ENCODE measurements around the gene SNCAIP.

The SNCAIP gene

GRCh38 chr5:122430319-122430586 is 118.2 kb downstream of the SNCAIP start:
- no peak for DNase-seq

- DNase-seq: no peak
Observed at GRCh38 chr5:122431298-122431697, 119.3 kb downstream of the SNCAIP start.

DNA sequence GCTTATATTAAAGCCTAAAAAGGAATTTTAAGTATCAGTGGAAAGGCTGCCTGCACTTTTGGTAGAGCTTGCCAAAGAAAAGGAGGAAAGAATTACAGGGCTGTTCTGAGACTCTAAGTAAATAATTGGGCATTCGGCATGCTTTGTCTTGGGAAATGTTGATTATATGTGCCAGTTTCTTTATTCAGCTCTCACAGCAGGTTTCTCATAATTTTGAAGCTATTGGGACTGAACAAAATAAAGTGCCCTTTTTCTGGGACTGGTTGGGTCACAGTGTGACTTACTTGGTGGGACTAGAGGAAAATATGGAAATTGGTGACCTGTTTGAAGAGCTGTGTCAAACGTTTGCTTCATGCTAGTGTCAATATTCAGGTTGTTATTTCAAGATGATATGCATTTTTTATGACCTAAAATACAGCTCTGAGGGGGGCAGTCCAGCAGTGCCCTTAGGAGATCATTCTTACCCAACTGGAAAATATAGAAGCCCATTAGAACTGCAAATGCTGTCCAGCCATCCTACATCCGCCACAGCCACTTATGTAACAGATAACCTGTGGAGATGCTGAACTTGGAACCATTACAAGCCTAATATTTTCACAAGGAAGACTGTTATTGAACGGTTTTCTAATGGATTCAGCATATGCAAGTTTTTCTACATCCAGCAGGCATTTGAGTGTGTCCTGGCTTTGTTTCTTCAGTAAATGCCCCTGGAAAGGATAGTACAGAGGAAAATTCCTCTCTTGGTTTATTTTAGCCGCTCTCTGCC is 122.4 kb downstream of the SNCAIP start:
- no peak for DNase-seq

- DNase-seq: no peak
Observed at GRCh38 chr5:122435234-122435633, 123.2 kb downstream of the SNCAIP start.

DNA sequence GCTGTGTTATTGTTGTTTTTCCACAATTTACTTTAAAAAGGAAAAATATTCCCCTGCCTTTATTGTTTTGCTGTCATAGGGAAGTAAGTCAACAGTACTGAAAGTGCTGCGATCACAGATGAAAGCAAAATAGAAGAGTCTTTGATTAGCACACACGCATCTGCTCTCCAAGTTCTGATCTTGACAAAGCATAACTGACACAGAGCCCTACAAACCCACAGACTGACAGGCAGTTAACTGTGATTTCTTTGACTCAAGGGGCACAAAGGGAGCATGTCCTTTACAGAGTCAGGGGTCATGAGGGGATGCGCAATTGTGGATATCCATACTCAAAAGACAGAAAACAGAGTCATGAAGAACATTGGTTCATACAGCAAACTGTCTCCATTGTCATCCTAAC is 123.7 kb downstream of the SNCAIP start:
- no peak for DNase-seq

DNA sequence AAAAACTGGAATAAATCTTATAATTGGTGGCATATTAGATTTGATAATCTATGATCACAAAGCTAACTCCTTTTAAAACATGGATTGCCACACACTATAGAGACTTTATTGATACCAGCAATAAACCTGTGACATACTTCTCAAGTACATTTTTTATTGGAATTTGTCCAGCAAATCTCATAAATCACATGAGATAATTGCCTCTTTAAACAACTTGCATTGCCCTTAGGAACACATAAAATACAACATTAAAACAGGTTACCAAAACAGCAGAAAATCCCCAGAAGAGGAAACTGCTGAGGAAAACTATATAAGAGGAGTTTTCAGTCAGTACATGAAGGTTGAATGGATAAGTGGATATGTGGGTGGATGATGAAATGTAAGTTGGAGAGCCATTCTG is 124.6 kb downstream of the SNCAIP start:
- DNase-seq: no peak

- no peak for DNase-seq
Observed at GRCh38 chr5:122439645-122440044, 127.6 kb downstream of the SNCAIP start.

GRCh38 chr5:122442938-122443337 is 130.9 kb downstream of the SNCAIP start:
- DNase-seq: no peak

- DNase-seq: no peak
Observed at GRCh38 chr5:122444411-122444810, 132.4 kb downstream of the SNCAIP start.

- no peak for DNase-seq
Observed at GRCh38 chr5:122445070-122445469, 133.0 kb downstream of the SNCAIP start.

DNA sequence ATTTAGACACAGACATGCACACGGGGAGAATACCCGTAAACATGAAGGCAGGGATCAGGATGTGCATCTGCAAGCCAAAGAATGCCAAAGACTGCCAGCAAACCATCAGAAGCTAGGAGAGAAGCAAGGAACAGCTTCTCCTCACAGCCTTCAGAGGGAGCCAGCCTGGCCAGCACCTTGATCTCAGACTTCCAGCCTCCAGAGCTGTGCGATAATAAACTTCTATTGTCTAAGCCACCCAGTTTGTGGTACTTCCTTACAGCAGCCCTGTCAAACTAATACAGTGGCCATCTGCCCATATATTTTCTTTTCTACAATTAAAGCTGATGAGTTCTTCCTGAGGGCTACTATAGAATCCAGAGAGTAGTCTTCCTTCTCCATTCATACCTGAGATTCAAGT is 135.0 kb downstream of the SNCAIP start:
- no peak for DNase-seq

DNA sequence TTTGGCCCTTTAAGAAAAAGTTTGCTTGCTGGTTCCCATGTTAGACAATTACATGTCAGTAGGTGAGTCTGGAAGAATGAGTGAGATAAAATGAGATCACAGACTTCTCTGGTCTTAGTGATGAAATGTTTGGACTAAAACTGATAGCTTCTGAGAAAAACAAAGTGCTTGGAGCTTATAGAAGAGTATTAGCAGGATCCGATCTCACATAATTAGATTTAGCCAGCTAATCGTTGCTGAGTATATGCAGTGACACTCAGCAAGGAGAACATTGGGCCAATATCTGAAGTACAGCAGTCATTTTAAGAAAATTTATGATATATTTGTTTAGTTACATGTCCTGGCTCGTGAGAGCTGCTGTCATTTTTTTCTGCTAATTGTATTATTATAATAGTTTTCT is 135.8 kb downstream of the SNCAIP start:
- no peak for DNase-seq

DNA sequence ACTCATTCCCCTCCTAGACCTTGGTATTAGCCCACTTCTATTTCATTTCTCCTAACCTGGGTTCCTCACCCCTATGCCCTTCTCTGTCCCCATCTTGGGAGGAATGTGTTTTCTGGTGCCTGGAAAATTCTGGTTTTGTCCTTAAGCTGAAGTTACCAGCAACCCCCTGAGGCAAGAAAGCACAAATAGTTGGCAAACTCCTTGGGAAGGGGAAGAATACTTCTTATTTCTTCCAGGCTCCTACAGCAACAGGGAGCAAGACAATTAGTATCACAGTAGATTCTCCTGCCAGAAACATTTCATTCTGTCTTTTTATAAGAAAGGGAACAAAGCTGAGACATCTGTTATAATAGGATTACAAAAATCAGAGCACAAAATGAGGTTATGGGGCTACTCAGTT is 142.5 kb downstream of the SNCAIP start:
- DNase-seq: no peak

DNA sequence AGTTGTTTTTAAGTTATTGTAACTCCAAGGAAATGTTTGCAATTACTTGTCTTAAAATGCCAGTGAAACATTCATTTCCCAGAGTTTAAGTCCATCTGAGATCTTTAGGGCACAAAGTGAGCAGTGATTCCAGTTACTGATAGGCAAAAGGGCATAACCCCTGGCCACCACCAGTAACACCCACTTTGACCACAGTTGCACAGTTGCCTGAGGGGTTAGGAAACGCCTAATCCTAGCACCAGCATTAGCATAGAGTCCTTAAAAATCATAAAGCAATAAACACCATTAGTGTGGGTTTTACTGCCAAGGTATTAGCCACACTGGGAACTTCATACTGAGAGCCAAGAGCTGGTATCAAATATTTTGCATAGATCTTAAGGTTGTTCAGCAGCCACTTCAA is 143.9 kb downstream of the SNCAIP start:
- DNase-seq: no peak

DNA sequence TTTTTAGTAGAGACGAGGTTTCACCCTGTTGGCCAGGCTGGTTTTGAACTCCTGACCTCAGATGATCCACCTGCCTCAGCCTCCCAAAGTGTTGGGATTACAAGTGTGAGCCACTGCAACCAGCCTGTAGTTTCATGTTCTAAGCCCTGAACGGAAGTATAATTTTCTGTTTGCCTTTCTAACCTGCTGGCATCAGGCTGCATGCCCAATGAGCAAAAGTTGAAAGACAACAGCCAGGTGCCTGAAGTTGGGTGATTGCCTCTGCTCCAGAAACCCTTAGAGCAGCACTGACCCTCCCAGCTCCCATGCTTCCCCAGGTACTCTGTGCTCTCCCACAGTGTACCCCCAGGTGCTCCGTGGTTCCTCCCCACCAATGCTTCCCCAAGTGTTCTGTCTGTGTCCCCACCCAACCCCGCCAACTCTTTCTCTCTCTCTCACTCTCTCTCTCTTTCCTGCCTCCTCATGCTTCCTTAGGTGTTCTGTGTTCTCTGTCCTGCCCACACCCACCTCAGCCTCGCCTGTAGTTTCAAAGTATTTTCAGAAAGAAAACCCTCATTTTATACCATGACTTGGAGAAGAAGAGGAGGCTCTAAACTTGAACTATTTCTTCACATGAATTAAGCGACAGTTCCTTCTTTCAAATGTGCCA is 145.3 kb downstream of the SNCAIP start:
- no peak for DNase-seq

- DNase-seq: peak; percentile 9
Observed at GRCh38 chr5:122458278-122458872, 146.3 kb downstream of the SNCAIP start.

GRCh38 chr5:122462486-122462885 is 150.4 kb downstream of the SNCAIP start:
- no peak for DNase-seq

DNA sequence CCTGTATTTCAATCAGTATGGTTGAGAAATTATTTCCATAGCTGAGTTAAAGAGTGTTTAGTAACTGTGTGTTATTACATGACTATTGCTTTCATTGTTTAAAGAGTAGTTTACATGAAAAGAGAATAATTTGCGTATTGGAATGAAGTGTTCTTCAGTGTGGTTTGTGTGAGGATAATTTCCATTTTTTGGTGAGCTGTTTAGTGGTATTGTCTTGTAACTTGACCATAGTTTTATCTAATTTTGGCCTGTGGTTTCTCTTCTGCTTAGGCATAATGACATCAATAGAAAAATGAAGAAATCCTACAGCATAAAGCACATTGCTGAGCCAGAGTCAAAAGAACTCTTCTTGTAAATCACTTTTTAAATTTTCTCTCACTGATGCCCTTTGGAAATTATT is 151.2 kb downstream of the SNCAIP start:
- peak; percentile 9 for DNase-seq

GRCh38 chr5:122464191-122464590 is 152.2 kb downstream of the SNCAIP start:
- DNase-seq: no peak

GRCh38 chr5:122465031-122465577 is 153.1 kb downstream of the SNCAIP start:
- DNase-seq: no peak

DNA sequence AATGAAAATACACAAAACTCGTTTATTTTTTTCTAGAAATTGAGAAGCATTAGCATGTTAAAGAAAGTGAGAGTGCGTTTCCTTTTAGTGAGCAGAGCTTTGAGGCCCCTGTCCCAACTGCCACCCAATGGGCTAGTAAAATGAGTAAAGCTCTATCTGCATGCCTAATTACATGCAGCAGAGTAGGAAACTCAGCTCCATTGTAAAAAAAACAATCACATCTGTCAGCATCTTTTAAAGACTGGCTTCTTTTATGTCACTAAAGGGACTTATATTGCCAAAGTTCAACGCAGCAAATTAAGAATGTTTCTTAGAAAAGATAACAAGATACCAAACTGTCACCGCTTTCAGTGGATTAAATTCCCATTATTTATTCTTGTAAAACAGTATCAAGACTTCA is 154.0 kb downstream of the SNCAIP start:
- no peak for DNase-seq

- no peak for DNase-seq
Observed at GRCh38 chr5:122468351-122469116, 156.5 kb downstream of the SNCAIP start.

DNA sequence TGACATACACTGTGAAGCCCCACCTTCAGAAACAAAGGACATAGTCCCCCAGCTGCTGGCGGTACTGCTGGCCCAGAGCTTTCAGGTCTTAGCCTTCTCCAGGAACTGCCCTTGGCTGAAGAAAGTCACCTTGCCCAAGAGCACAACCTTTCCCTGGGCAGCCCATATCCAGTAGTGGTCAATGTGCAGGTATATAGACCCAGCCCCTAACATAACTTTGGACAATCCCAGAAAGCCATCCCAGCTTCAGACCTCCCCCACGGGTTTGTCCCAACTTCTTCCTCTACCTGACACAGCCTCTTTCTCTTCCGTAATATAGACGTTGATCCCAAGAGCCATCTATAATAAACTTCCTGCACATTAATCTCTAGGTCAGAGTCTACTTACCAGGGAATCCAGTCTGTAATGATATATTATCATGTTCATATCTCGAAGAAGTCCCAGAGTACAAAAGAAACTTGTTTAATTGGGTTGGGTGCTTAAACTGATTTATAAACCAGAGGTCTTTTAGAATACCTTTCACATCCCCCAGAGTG is 157.4 kb downstream of the SNCAIP start:
- DNase-seq: no peak

Data from OCI-M1 (cell line).